Vagina (tissue), 2 donors: ENCODE data around the gene ERN1.

Experiments used
- POLR2A ChIP-seq, 2 donors: fragments of 450-650 bp; IDR thresholded peaks; one replicate each; pipeline ENCODE4 v1.6.1; 2017; ENCODE audit warnings: antibody characterized with exemption in 2 of 2, mild to moderate bottlenecking in 2 of 2, moderate library complexity in 2 of 2
- TF ChIP-seq, protein P1 (sequence below), 3 experiments: fragments of 450-650 bp in 2 of 3; fragments of 200-600 bp in 1 of 3; sonication (generic) in 1 of 3; IDR thresholded peaks; one replicate each; pipeline ENCODE4 v1.5.1; 2017 to 2019; ENCODE audit warnings: antibody characterized with exemption in 3 of 3, mild to moderate bottlenecking in 2 of 3, moderate library complexity in 2 of 3

DNA sequence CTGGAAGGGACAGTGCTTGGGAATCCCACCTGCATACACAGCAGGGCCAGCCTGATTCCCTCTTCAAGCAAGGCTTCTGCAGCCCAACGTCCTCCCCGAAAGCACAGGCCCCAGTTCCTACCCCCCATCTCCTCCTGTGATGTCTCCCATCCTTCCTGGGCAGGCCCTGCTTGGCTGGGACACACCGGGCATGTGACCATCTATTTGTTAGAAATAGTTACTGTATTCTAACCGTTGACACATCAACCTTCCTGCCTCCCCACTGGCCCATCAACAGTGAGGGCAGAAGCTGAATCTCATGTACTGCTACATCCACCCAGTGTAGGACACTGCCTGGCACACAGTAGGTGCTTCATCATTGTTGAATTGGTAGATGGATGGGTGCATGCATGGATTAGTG is 121.1 kb downstream of the ERN1 start:
- no peak for TF ChIP-seq POLR2A (IDR thresholded peaks at IDR 0.05)
- TF ChIP-seq, protein P1, sequence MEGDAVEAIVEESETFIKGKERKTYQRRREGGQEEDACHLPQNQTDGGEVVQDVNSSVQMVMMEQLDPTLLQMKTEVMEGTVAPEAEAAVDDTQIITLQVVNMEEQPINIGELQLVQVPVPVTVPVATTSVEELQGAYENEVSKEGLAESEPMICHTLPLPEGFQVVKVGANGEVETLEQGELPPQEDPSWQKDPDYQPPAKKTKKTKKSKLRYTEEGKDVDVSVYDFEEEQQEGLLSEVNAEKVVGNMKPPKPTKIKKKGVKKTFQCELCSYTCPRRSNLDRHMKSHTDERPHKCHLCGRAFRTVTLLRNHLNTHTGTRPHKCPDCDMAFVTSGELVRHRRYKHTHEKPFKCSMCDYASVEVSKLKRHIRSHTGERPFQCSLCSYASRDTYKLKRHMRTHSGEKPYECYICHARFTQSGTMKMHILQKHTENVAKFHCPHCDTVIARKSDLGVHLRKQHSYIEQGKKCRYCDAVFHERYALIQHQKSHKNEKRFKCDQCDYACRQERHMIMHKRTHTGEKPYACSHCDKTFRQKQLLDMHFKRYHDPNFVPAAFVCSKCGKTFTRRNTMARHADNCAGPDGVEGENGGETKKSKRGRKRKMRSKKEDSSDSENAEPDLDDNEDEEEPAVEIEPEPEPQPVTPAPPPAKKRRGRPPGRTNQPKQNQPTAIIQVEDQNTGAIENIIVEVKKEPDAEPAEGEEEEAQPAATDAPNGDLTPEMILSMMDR (IDR thresholded peaks at IDR 0.05): no peak
